ELR (cell line): ENCODE results near the gene SLC4A8.

Experiments
- DNase-seq: peaks from one replicate; pipeline ENCODE4 v3.0.0-alpha.2; 2015; ENCODE audit warnings: low read depth

SLC4A8 gene

GRCh38 chr12:51395283-51396230, 29.1 kb upstream of the SLC4A8 start:
- DNase-seq: no peak

GRCh38 chr12:51397670-51398069, 27.0 kb upstream of the SLC4A8 start:
- DNase-seq: no peak

DNA sequence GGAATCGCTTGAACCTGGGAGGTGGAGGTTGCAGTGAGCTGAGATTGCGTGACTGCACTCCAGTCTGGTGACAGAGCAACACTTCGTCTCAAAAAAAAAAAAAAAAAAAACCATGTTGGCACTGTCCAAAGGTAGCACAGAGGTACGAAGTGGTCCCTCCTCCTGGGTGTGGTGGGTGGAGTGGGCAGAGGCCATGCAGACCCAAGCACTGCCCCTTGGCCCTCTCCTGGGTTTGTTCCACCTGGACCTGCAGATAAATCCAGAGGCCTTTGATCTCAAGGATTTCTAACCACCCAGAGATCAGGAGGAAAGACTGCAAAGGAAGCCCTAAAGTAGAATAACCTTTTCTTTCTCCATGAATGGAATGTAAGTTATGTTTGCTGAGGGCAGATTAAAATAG, 24.7 kb upstream of the SLC4A8 start:
- no peak for DNase-seq

DNA sequence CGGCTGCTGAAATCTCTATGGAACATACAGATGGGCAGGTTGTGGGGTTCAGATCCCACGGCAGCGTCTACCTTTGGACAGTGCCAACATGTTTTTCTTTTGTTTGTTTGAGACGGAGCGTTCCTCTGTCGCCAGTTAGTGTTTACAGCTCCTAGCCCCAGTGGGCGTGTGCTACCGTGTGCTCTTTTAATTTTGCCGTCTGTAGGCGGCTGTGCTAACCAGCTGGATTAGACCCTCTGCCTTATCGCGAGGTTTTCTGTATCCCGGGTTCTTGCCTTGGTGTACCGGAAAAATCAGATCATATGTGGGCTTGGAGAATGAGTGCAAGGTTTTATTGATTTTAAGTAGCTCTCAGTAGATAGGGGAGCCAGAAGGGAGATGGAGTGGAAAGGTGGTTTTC, 23.6 kb upstream of the SLC4A8 start:
- no peak for DNase-seq

- no peak for DNase-seq
Observed at GRCh38 chr12:51401486-51401885, 23.1 kb upstream of the SLC4A8 start.

DNA sequence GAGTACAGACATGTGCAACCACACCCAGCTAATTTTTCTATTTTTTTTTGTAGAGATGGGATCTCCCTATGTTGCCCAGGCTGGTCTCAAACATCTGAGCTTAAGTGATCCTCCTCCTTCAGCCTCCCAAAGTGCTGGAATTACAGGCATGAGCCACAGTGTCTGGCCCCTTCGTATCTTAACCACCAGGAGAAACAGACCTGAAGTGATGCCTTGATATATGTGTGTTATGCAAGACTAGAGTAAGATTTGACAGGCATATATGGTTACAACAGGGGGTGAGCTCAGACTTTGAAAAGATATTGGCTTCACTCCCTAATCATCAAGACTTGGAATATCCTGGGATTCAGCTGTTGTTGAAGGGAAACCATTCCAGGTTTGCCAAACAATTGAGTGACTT, 22.7 kb upstream of the SLC4A8 start:
- no peak for DNase-seq

- no peak for DNase-seq
Observed at GRCh38 chr12:51403159-51403558, 21.5 kb upstream of the SLC4A8 start.

- no peak for DNase-seq
Observed at GRCh38 chr12:51403681-51404136, 20.9 kb upstream of the SLC4A8 start.

DNA sequence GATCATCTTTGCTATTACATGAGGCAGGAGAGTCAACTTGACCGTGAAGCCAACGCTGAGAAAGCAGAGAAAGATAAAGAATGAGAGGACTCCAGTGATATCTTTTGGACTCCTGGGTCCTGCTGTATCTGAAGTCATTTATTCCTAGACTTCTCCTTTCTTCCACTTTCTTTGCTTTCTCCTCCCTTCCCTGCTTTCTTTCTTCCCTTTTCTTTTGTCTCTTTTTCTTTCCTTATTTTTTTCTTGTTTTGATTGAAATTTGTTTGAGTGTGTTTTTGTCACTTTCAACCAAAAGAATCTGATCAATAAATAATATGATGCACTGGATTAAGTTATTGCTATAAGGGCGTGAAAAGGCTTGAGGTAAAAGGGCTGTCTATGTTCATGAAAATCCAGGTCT, 20.0 kb upstream of the SLC4A8 start:
- DNase-seq: no peak

DNA sequence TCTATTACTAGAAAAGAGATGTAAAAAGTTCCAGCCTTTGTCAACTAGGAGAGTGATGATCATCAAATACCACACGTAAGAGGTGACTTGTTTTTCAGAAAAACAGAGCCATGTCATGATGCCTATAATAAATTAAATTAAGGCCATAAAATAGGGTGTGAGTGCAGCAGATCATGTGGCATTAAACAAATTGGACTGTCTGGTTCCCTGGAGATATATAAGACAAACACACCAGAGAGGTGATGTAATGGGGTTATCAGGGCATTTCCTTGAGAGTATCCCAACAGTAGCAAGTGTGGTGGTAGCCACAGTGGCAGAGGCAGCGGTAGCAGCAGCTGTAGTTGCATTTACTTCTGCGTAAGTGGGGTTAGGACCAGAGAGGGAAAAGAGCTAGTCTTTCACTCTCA, 18.8 kb upstream of the SLC4A8 start:
- no peak for DNase-seq

DNA sequence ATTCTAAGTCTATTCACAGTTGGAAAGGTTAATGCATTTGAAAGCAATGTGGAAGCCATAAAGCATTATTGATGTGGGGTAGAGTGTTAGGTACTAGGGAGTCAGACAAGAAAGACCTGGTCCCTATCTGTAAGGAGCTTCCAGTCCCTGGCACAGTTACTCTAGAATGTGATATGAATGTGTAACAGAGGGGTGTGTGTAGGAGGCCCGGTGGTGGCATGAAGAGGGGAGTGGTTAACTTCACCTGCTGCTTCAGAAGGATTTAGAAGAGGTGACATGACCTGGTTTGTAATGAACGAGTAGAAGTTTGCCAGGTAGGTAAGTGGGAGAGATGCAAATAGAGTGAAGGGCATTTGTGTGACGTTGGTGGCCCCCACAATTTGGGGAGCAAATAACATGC, 18.3 kb upstream of the SLC4A8 start:
- no peak for DNase-seq

- DNase-seq: no peak
Observed at GRCh38 chr12:51406859-51407258, 17.8 kb upstream of the SLC4A8 start.

DNA sequence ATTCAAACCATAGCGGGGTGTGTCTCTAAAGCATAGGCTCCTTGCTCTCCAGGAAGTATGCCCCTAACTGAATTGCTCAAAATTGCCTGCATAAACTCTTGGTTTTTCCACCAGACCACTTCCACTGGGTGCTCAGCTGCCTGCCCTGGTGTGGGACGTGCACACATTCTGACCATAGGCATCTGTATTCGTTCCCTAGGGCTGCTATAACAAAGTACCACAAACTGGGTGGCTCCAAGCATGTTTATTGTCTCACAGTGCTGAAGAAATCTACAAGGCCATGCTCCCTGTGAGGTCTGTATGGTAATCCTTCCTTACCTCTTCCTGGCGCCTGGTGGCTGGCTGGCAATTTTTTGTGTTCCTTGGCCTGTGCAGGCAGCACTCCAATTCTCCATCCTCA, 17.0 kb upstream of the SLC4A8 start:
- DNase-seq: no peak

- no peak for DNase-seq
Observed at GRCh38 chr12:51409846-51410245, 14.8 kb upstream of the SLC4A8 start.

DNA sequence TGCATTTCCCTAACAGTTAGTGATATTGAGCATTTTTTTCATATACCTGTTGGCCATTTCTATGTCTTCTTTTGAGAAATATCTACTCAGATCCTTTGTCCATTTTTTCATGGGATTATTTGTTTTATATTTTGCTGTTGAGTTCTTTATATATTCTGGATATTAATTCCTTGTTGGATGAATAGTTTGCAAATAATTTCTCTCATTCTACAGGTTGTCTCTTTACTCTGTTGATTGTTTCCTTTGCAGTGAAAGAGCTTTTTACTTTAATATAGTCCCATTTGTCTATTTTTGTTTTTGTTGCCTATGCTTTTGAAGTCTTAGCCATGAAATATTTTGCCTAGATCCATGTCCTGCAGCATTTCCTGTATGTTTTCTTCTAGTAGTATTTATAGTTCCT, 11.5 kb upstream of the SLC4A8 start:
- no peak for DNase-seq

GRCh38 chr12:51413791-51414190, 10.8 kb upstream of the SLC4A8 start:
- DNase-seq: no peak

- DNase-seq: peak; percentile 44
Observed at GRCh38 chr12:51415931-51416330, 8.7 kb upstream of the SLC4A8 start.

DNA sequence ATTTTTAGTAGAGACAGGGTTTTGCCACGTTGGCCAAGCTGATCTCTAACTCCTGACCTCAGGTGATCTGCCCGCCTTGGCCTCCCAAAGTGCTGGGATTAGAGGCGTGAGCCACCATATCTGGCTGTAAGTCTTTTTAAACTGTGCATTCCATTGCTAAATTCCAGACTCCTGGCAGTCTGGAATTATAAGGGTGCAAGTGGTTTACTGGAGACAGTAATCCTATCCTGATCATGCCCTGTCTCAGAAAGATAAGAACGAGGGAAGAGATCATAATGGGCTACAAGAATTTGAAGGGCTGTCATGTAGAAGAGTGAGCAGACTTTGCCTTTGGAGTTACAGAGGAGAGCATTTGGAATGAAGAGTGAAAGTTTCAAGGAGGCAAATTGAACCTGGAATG, 6.8 kb upstream of the SLC4A8 start:
- no peak for DNase-seq

DNA sequence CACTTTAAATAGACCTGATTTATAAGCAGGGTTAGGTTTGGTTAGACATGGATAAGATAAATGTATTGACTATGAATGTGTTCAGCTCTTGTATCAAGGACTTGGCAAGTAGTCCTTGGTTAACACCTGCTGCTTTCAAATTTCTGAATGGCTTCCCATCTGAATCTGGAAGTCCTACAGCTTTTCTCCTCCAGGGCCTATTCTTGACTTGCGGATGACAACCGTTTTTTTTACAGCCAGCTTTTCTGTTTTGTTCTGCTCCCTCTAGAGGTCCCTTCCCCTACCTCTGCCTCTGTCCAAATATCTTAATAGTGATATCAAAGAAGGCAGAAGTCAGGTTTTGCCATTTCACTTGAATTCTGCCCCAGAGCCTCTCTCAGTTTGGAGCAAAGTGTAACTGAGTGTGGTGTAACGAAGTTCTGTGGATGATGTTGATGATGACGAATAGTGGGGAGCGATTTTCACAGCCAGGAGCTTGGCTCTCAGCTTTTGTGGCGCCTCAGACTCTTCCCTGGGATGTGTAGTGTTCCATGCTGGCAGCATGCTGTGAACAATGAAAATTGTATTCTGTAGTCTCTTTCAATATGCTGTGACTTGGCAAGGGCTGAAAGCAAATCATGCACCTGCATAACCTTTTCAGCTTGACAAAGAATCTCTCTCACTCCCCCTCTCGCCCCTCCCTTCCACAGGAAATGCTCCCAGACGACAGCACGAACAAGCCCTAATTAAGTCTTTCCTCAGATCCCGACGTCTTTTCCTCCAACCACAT, 5.0 kb upstream of the SLC4A8 start:
- DNase-seq: no peak

- peak; percentile 80 for DNase-seq
Observed at GRCh38 chr12:51421266-51421884, 3.3 kb upstream of the SLC4A8 start.

GRCh38 chr12:51424094-51424661, 453 bp upstream of the SLC4A8 start:
- DNase-seq: peak; percentile 37

DNA sequence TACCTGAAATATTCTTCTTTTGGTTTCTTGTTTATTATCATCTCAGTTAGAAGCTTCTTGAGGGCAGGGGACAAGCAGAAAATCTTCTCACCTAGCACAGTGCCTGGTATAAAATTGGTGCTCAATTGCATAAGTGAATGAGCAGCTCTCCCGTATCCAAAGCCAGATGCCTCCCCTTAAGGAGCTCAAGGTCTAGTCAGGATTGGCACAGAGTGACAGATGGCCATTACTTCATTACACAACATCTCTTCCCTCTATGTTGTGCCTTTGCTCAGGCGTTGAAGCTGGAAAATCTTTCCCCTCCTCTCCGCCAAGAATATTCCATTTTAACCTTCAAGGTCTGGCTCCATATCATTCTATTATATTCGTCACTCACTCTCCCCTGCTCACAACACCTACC, 3.6 kb downstream of the SLC4A8 start:
- DNase-seq: no peak
